IPS-18a (cell line): ENCODE results near the gene ATP2B2.
"Not testable (repeated sequence)": the region's sequence is repeated elsewhere in the genome, so short reads cannot be mapped to it uniquely, and the experiment has no call there.

Experiments
- H3K27ac ChIP-seq: one replicate; pipeline ENCODE4 v1.5.1; 2013; ENCODE audit warnings: low read length
- H3K27me3 ChIP-seq: one replicate; pipeline ENCODE4 v1.6.1; 2013; ENCODE audit warnings: mild to moderate bottlenecking, low read length; ENCODE audit not compliant: control insufficient read depth, insufficient read depth
- H3K36me3 ChIP-seq: one replicate; pipeline ENCODE4 v1.6.1; 2013; ENCODE audit warnings: low read depth, low read length; ENCODE audit not compliant: control insufficient read depth
- H3K4me1 ChIP-seq: one replicate; pipeline ENCODE4 v1.6.1; 2013; ENCODE audit warnings: low read depth, low read length; ENCODE audit not compliant: control insufficient read depth
- H3K4me3 ChIP-seq: one replicate; pipeline ENCODE4 v1.5.1; 2013; ENCODE audit warnings: low read length
- H3K9ac ChIP-seq: one replicate; pipeline ENCODE4 v1.6.1; 2013; ENCODE audit warnings: mild to moderate bottlenecking, low read length, moderate library complexity
- H3K9me3 ChIP-seq: one replicate; pipeline ENCODE4 v1.6.1; 2013; ENCODE audit warnings: low read depth, low read length; ENCODE audit not compliant: control insufficient read depth

ATP2B2 gene

DNA sequence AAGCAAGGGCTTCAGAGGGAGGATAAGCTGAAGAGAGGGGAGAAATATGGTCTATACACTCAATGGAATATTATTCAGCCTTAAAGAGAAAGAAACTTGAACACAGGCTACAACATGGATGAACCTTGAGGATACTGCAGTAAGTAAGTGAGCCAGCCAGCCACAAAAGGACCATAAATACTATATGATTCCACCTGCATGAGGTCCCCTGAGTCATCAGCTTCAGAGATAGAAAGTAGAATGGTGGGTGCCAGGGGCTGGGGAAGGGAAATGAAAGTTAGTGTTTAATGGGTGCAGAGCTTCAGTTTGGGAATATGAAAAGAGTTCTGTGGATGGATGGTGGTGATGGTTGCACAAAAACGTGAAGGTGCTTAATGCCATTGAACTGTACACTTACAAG, 116.0 kb downstream of the ATP2B2 start:
- no peaks in the 10 kb centered on the region for H3K4me1 ChIP-seq
- H3K9me3 ChIP-seq: peaks cover 3% of the 10 kb centered on the region
- H3K9ac ChIP-seq: no peak overlapping the region
- H3K4me3 ChIP-seq: no peak overlapping the region
- H3K27me3 ChIP-seq: no peaks in the 10 kb centered on the region
- no peak overlapping the region for H3K27ac ChIP-seq
- H3K36me3 ChIP-seq: no peaks in the 10 kb centered on the region

DNA sequence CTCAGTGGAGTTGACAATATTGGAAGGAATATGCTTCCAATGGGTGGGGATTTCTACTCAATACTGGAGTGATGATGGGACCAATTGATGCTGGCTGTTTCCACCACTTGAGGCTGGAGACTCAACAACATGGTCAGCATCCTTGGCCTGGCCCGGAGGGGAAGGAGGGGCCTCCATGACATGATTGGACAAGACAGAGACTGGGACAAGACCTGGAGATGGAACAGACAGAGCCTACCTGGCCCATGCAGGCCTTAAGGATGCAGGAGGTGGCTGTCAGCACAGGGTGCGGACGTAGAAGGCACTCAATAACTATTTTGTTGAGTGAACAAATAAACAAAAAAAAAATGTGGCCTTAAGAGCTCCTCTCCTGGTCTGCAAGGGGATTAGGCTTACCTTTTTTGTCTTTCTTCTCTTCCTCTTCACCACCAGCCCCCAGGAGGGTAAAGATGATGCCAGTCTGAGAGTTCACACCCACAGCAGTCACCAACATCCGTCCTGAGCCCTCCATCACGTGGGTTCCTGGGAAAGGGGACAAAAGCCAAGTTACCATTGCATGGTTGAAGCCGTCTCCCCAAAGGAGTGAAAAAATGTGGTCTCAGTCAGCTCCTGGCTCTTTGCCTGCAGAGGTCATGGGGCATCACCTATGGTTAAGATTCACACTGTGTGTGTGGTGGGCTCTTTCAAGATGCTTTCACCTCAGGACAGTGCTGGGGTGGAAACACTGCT, 117.3 kb downstream of the ATP2B2 start:
- Histone ChIP-seq H3K27ac (no peak overlapping the region), H3K9ac (no peak overlapping the region), H3K4me3 (no peak overlapping the region), H3K27me3 (no peaks in the 10 kb centered on the region), H3K36me3 (no peaks in the 10 kb centered on the region), H3K4me1 (no peaks in the 10 kb centered on the region), H3K9me3 (peaks cover 3% of the 10 kb centered on the region)

DNA sequence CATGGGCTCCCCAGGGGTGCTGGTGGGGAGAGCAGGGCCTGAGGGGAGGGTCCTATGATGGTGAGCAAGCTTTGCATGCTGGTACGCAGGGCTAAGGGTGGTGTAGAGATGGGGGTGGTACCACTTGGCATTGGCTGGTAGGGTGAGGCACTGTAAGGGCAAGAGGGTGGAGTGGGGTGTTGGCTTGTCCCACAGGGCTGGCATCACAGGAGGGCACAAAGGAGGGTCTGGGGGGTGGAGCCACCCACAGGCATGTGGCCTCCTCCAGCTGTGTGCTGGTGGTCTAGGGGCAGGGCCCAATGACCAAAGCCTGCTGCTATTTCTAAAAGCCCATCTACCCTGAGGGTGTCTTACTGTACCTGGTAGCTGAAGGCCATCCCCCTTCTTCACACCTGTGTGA, 119.3 kb downstream of the ATP2B2 start:
- H3K9ac ChIP-seq: no peak overlapping the region
- no peak overlapping the region for H3K4me3 ChIP-seq
- no peaks in the 10 kb centered on the region for H3K36me3 ChIP-seq
- no peaks in the 10 kb centered on the region for H3K27me3 ChIP-seq
- H3K4me1 ChIP-seq: no peaks in the 10 kb centered on the region
- peaks cover 3% of the 10 kb centered on the region for H3K9me3 ChIP-seq
- H3K27ac ChIP-seq: no peak overlapping the region

DNA sequence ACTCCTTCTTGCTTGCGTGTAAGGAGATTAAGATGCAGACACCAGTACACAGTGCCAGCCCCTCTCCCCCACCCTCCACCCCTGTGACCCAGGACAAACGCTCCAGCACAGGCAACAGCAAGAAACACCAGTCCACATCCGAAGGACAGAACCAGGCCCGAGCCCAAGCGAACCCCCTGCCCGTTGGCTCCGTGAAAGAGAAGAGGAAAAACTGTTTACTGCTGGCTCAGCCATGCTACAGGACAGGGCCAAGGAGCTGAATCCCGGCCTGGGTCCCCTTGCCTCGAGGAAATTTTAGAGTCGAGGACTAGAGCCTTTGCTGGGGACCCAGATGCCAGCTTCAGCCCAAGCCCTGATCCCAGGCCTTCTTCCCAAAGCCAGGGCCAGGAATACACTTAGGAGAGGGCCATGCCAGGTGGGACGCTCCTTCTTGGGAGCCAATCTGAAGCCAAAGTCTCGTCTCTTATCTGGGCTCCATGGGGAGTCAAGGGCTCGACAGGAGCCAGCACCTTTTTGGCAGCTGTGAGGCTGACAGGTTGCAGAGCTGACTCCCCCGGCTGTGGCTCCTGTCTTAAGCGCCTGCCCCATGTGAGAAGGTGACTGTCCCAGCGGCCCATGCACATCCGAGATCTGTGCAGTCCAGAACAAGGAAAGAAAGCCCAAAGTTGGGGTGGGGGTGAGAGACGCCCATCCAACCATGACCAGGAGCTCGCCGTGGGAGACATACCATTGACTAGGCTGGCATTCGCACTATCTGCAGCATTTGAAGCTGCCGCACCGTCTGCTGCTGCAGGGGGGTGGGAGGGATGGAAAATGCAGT, 120.6 kb downstream of the ATP2B2 start:
- Histone ChIP-seq H3K4me1 (no peaks in the 10 kb centered on the region), H3K27me3 (no peaks in the 10 kb centered on the region), H3K27ac (no peak overlapping the region), H3K9me3 (peaks cover 3% of the 10 kb centered on the region), H3K36me3 (no peaks in the 10 kb centered on the region), H3K4me3 (no peak overlapping the region), H3K9ac (no peak overlapping the region)

DNA sequence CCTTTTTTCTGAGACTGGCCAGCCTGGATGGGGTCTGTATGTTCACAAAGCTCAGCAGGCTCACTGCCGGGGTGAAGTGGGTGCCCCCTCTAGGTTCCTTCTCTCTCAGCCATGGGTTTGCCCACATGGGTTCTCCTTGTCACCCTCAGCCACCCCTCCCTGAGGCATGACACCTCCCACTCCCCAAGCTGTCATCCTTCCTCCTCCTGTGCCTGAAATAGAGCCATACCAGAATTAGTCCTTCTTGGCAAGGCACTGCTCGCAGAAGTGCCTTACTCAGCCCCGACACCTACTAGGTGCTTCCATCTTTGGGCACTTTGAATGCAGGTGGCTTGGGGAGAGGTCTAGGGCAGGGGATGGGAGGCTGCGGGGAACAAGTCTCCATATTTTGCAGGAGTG, 121.5 kb downstream of the ATP2B2 start:
- Histone ChIP-seq H3K27me3 (no peaks in the 10 kb centered on the region), H3K9me3 (peaks cover 3% of the 10 kb centered on the region), H3K4me1 (no peaks in the 10 kb centered on the region), H3K27ac (no peak overlapping the region), H3K9ac (no peak overlapping the region), H3K36me3 (no peaks in the 10 kb centered on the region), H3K4me3 (no peak overlapping the region)

DNA sequence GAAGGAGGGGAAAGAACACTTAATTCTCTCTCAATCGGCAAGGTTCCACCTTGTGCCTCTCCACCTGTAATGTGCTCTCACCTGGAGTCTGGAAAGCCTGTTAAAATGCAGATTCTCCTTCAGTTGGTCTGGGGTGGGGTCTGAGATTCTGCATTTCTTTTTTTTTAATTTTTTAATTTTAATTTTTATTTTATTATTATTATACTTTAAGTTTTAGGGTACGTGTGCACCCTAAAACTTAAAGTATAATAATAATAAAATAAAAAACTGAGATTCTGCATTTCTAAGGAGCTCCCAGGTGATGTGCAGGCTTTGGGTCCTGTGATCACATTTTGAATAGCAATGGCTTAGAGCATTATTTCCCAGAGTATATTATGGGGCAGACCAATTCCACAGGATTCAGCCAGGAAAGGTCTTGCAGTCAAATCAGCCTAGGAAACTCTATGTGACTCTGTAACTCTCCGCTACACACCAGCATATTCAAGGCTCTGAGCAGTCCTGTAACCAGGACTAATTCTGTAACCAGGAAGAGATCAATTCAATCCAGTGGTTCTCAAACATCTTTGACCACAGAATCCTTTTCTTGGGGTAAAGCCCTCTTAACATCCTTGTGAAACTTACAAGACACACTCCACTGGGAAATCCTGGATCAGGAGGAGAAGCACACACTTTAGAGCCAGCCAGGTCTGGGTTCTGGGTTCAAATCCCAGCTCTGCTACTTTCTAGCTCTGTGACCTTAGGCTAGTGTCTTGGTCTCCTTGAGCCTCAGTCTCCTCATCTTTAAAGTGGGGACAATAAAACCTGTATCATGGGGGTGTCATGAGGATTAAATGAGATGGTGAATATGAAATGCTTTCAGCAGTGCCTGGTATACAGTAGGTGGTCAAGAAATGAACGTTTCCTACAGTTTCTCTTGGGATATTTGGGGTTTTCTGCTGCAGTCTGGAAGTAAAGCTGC, 122.2 kb downstream of the ATP2B2 start:
- Histone ChIP-seq H3K4me3 (no peak overlapping the region), H3K9ac (no peak overlapping the region), H3K9me3 (peaks cover 3% of the 10 kb centered on the region), H3K27me3 (no peaks in the 10 kb centered on the region), H3K36me3 (no peaks in the 10 kb centered on the region), H3K27ac (no peak overlapping the region), H3K4me1 (no peaks in the 10 kb centered on the region)

DNA sequence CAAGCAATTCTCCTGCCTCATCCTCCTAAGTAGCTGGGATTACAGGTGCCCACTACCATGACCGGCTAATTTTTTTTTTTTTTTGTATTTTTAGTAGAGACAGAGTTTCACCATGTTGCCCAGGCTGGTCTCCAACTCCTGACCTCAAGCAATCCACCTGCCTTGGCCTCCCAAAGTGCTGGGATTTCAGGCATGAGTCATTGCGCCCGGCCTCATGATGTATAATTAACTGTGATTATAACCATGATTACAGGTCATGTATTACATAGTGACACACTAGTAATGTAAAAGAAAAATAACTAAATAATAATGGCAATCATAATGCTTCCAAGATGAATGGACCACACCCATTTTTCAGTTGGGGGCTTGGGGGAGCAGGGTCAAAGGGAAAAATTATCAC, 122.9 kb downstream of the ATP2B2 start:
- not testable (repeated sequence) for H3K9ac ChIP-seq, H3K27ac ChIP-seq, H3K9me3 ChIP-seq, H3K36me3 ChIP-seq, H3K4me3 ChIP-seq, H3K4me1 ChIP-seq, H3K27me3 ChIP-seq

DNA sequence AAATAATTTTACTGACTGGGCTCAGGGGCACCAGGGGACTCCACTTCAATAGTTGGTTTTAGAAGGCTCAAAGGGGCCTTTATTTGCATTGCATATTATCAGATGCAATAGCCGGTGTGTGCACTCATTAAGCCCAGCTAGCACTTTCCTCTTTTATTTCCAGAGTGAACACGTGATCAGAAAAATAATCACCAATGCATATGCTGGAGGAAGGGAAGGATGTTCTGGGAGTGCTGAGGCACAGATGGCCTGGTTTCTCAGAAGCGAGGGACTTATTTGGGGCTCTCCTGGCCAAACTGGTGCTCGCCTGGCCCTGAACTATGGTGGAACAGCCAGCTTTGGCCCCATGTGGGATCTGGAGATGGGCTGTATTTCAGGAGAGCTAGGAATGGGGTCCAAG, 124.0 kb downstream of the ATP2B2 start:
- Histone ChIP-seq H3K9ac (no peak overlapping the region), H3K36me3 (no peaks in the 10 kb centered on the region)

DNA sequence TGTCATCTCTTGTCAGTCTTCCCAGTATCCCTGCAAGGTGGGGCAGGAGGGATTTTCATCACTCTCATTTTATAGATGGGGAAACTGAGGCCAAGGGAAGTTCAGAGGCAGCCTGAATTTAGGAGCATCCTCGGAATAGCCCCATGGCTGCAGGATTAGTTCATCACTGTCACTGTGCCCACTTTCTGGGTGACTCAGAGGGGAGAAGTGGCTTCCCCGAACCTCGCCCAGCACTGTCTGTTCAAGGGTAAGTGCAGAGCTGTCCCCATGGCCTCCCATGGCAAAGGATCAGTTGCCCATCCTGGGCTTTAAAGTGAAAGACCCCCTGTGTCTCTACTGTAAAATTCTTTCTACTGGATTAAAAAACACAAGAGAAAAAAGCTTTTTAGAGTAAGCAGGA, 124.5 kb downstream of the ATP2B2 start:
- H3K36me3 ChIP-seq: no peaks in the 10 kb centered on the region
- no peaks in the 10 kb centered on the region for H3K27me3 ChIP-seq
- H3K4me1 ChIP-seq: no peaks in the 10 kb centered on the region
- H3K4me3 ChIP-seq: no peak overlapping the region
- no peaks in the 10 kb centered on the region for H3K9me3 ChIP-seq
- H3K27ac ChIP-seq: no peak overlapping the region
- H3K9ac ChIP-seq: no peak overlapping the region

More for the DNA sequence above, 124.0 kb downstream of the ATP2B2 start:
- Histone ChIP-seq H3K9me3 (no peaks in the 10 kb centered on the region), H3K27me3 (no peaks in the 10 kb centered on the region), H3K4me3 (no peak overlapping the region), H3K27ac (no peak overlapping the region), H3K4me1 (no peaks in the 10 kb centered on the region)

DNA sequence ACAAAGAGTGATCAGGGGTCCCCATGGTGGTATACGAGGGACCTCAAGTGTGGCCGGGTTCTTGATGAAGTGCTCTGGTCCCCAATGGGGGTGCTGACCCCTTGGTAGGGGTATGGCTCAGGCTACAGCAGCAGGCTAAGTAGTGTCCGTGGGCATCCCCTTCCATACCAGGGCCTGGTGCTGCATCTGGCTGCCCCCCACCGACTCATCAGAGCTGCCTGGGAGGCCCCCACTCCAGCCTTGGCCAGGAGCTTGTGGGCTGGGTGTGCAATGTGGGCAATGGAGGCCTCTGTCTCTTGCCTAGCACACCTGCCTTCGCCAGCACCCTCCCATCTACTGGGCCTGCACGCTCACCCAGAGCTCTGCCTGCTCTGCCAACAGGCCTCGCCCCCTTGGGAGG, 125.4 kb downstream of the ATP2B2 start:
- Histone ChIP-seq H3K4me3 (no peak overlapping the region), H3K27ac (no peak overlapping the region), H3K9me3 (no peaks in the 10 kb centered on the region), H3K9ac (no peak overlapping the region), H3K27me3 (no peaks in the 10 kb centered on the region), H3K4me1 (no peaks in the 10 kb centered on the region), H3K36me3 (no peaks in the 10 kb centered on the region)

DNA sequence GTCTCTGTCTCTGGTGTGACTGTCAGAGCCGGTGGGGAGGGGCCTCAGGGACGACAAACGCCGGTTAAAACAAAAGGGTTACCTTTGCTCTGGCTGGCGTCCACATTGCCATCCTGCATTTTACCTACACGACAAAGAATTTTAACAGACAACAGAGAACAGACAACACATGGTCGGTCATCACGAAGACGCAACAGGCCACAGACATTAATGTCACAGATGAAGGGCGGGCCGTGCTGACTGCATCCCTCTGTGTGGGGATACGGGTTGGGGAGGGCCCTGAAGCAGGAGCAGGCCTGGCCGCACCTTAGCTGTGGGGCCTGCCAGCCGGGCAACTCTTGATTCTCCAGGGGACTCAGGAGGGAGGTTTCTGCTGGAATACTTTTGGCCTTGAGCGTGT, 126.2 kb downstream of the ATP2B2 start:
- Histone ChIP-seq H3K27ac (no peak overlapping the region), H3K4me1 (no peaks in the 10 kb centered on the region), H3K36me3 (no peaks in the 10 kb centered on the region), H3K9me3 (no peaks in the 10 kb centered on the region), H3K4me3 (no peak overlapping the region), H3K9ac (no peak overlapping the region), H3K27me3 (no peaks in the 10 kb centered on the region)
